Activated CD8-positive, alpha-beta memory T cell treated with anti-CD3 and anti-CD28 coated beads, Interleukin-2, amount 50 U/mL, for 1 hour (primary cell): ENCODE measurements around the gene ATP6V0A1.

Source experiments
- DNase-seq: peaks from one replicate; pipeline ENCODE4 v3.0.0-alpha.2; 2020; ENCODE audit errors: extremely low read depth

Gene ATP6V0A1

GRCh38 chr17:42561897-42562387 lies 103.3 kb downstream of the ATP6V0A1 start, which contains the start of gene COASY:
Gene COASY, plus strand, starts transcription at chr17:42562148. Its CDS starts 475 bp downstream, at chr17:42562623.
- peak; percentile 86 for DNase-seq

- DNase-seq, result no peak
Observed at GRCh38 chr17:42562388-42563142, 103.9 kb downstream of the ATP6V0A1 start.

- DNase-seq, result no peak
Observed at GRCh38 chr17:42563143-42563509, 104.4 kb downstream of the ATP6V0A1 start.

- no peak for DNase-seq
Observed at GRCh38 chr17:42563543-42563942, 104.9 kb downstream of the ATP6V0A1 start.

- DNase-seq, result no peak
Observed at GRCh38 chr17:42563950-42564349, 105.3 kb downstream of the ATP6V0A1 start.

- DNase-seq, result no peak
Observed at GRCh38 chr17:42564815-42565522, 106.3 kb downstream of the ATP6V0A1 start.

- no peak for DNase-seq
Observed at GRCh38 chr17:42565523-42566214, 107.0 kb downstream of the ATP6V0A1 start.

- no peak for DNase-seq
Observed at GRCh38 chr17:42566215-42566882, 107.7 kb downstream of the ATP6V0A1 start.

- peak; percentile 78 for DNase-seq
Observed at GRCh38 chr17:42566883-42567573, 108.3 kb downstream of the ATP6V0A1 start, which contains the start of gene MLX. Gene MLX, plus strand, starts transcription at chr17:42567100. Its CDS starts 25 bp downstream, at chr17:42567125.

- DNase-seq, result no peak
Observed at GRCh38 chr17:42568341-42569111, 109.8 kb downstream of the ATP6V0A1 start.

GRCh38 chr17:42571435-42572225 lies 113.0 kb downstream of the ATP6V0A1 start:
- no peak for DNase-seq
